Muscle of leg (tissue), 11 donors: Measurements from ENCODE around the gene JOSD2. TPM values are rescaled to one million over a fixed set of nuclear protein-coding genes. Genes with fewer than 3 reads are reported as not detected.
A peak's percentile ranks its signal among the peaks of the same experiment; 100 is the strongest.

Experiments
- DNase-seq: peaks from one replicate; pipeline ENCODE4 v3.0.0; 2013
- H3K27ac ChIP-seq: one replicate; pipeline ENCODE4 v1.5.1; 2013; ENCODE audit warnings: mild to moderate bottlenecking, low read length, control low read depth
- H3K27me3 ChIP-seq: one replicate; pipeline ENCODE4 v1.6.1; 2013; ENCODE audit warnings: low read length; ENCODE audit not compliant: control insufficient read depth, insufficient read depth
- H3K36me3 ChIP-seq: one replicate; pipeline ENCODE4 v1.6.1; 2013; ENCODE audit warnings: low read length; ENCODE audit not compliant: control insufficient read depth, insufficient read depth
- H3K4me1 ChIP-seq: one replicate; pipeline ENCODE4 v1.6.1; 2013; ENCODE audit warnings: low read length; ENCODE audit not compliant: control insufficient read depth, insufficient read depth
- H3K4me3 ChIP-seq: one replicate; pipeline ENCODE4 v1.5.1; 2013; ENCODE audit warnings: low read length, control low read depth
- H3K9me3 ChIP-seq: replicated peaks from 2 replicates; pipeline ENCODE4 v1.6.1; 2013; ENCODE audit warnings: low read depth, low read length; ENCODE audit not compliant: control insufficient read depth
- WGBS: methylation state at CpG from one replicate; pipeline ENCODE4 v1.1.5; 2013; ENCODE audit warnings: missing lambda C conversion rate; ENCODE audit not compliant: insufficient coverage; 5-methylcytosine and 5-hydroxymethylcytosine counted together
- polyA plus RNA-seq, 8 donors: library from polyadenylated mRNA; unstranded; fragments of 120-200 nt; gene quantifications; one replicate each; pipeline versions ENCODE4 v1.2.1 to v1.2.3, GENCODE V29; 2013; ENCODE audit warnings: inconsistent platforms in 1 of 8, low replicate concordance in 1 of 8; ENCODE audit not compliant: insufficient read length in 8 of 8, insufficient read depth in 1 of 8
- total RNA-seq: library from RNA; stranded (reverse); fragments of 120-200 nt; gene quantifications from one replicate; pipeline ENCODE4 v1.2.4, GENCODE V29; 2013

JOSD2 gene
- total and polyA plus RNA-seq, 9 donors, result 16.2 to 31.6 (median 25.9) TPM

DNA sequence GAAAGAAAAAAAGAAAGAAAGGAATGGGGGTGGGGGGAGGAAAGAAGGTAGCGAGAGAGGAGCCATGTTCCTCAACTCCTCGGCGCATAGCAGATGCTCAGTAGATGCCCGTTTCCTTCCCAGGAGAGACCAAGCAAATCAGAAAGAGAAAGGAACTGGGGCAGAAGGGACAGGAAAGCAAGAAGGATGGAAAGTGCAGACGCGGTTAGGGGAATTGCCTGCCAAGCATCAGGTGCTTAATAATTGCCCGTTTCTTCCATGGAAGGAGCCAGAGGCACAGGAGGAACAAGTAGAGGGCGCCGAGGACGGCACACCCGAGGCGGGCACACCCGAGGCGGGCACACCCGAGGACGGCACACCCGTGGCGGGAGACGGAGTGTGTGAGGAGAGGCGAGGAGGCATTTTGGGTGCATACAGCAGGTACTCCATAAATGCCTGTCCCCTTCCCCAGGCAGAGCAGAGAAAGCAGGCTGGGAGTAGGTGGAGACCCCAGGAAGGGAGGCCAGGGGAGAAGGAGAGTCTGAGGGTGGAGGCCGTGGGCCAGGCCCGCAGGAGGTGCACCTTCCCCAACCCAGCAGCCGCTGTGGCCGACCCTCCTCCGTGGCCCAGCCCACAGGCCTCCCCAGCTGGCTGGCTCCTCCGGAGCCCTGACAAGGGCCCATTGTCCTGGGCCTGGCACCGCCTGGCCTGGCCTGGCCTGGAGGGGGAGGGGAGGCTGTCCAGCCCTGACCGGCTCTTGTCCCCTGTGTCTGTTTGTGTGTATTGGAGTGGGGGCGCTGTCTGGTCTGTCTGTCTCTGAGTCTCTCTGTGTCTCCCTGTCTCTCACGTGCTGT, 14.6 kb downstream of the JOSD2 start:
- H3K27ac ChIP-seq, result peak overlapping the region; percentile 90
- 49% methylated on average over 13 of the region's 30 CpGs for WGBS
- peak overlapping the region; percentile 57 for H3K4me3 ChIP-seq
- no peaks in the 10 kb centered on the region for H3K36me3 ChIP-seq
- peaks cover 12% of the 10 kb centered on the region for H3K27me3 ChIP-seq
- H3K4me1 ChIP-seq, result peaks cover 28% of the 10 kb centered on the region
- peak; percentile 79 for DNase-seq
- H3K9me3 ChIP-seq, result no peaks in the 10 kb centered on the region

DNA sequence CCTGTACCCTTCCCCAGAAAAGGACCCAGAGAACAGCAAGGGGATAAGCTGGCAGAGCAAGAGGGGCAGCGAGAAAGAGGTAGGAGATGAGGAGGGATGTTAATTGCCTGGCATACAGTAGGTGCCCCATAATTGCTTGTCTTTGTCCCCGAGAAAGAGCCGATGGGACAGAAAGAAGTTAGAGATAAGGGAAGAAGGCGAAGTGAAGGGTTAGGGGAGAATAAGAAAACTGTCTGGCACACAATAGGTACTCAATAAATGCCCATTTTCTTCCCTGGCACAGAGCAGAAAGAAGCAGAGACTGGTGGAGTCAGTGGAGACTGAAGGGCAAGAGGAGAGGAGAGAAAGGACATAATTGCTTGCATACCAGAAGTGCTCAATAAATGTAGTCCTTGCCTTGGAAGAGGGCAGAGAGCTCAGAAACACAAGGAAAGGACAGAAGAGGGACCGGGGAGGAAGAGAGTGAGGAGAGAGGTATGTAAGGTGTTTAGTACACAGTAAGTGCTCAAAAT, 15.9 kb downstream of the JOSD2 start:
- Histone ChIP-seq H3K27ac (no peak overlapping the region), H3K36me3 (no peaks in the 10 kb centered on the region), H3K27me3 (peaks cover 11% of the 10 kb centered on the region), H3K9me3 (no peaks in the 10 kb centered on the region), H3K4me1 (peaks cover 29% of the 10 kb centered on the region), H3K4me3 (no peak overlapping the region)
- no peak for DNase-seq
- 89% methylated on average over 2 of the region's 5 CpGs for WGBS

GRCh38 chr19:50494186-50495019, 16.6 kb downstream of the JOSD2 start:
- Histone ChIP-seq H3K9me3 (no peaks in the 10 kb centered on the region), H3K36me3 (no peaks in the 10 kb centered on the region), H3K27me3 (peaks cover 9% of the 10 kb centered on the region), H3K4me1 (peaks cover 35% of the 10 kb centered on the region), H3K27ac (peak overlapping the region; percentile 35), H3K4me3 (no peak overlapping the region)
- 100% methylated on average over 1 of the region's 7 CpGs for WGBS
- no peak for DNase-seq

- Histone ChIP-seq H3K27me3 (peaks cover 6% of the 10 kb centered on the region), H3K36me3 (no peaks in the 10 kb centered on the region), H3K27ac (no peak overlapping the region), H3K4me1 (peaks cover 46% of the 10 kb centered on the region), H3K9me3 (no peaks in the 10 kb centered on the region), H3K4me3 (no peak overlapping the region)
- DNase-seq, result no peak
- 40% methylated on average over 5 of the region's 8 CpGs for WGBS
Observed at GRCh38 chr19:50493171-50493570, 17.8 kb downstream of the JOSD2 start.

- no peaks in the 10 kb centered on the region for H3K9me3 ChIP-seq
- peak overlapping the region; percentile 83 for H3K27ac ChIP-seq
- no peak overlapping the region for H3K4me3 ChIP-seq
- H3K36me3 ChIP-seq, result peaks cover 1% of the 10 kb centered on the region
- 8% methylated on average over 9 of the region's 12 CpGs for WGBS
- peaks cover 6% of the 10 kb centered on the region for H3K27me3 ChIP-seq
- H3K4me1 ChIP-seq, result peaks cover 48% of the 10 kb centered on the region
- peak; percentile 64 for DNase-seq
Observed at GRCh38 chr19:50492303-50493052, 18.5 kb downstream of the JOSD2 start.

DNA sequence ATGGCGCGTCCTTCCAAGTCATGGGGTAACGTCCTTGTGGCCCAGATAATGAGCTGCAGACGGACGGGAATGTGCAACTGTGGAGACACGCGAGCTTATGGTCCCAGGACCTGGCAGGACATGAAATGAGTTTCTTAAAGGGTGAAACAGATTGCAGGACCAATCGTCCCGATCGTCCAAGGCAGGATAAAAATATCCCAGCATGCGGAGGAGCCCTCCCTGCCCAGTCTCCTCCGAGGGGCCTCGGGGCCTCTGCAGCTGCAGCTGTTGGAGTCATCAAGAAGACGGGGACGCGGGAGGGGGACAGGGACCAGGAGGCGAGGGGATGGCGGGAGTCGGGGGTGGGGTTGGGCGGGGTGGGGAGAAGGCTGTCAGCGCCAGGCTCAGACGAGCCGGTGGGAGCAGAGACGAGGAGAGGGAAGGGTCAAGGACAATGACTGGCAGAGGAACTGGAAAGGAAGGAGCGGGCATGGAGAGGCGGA, 20.0 kb downstream of the JOSD2 start:
- Histone ChIP-seq H3K36me3 (peaks cover 14% of the 10 kb centered on the region), H3K27me3 (peaks cover 8% of the 10 kb centered on the region), H3K9me3 (peaks cover 7% of the 10 kb centered on the region), H3K4me3 (peak overlapping the region; percentile 20), H3K27ac (peak overlapping the region; percentile 83), H3K4me1 (peaks cover 47% of the 10 kb centered on the region)
- WGBS, result 6% methylated on average over 26 of the region's 26 CpGs
- DNase-seq, result peak; percentile 94

- Histone ChIP-seq H3K36me3 (peaks cover 14% of the 10 kb centered on the region), H3K9me3 (peaks cover 7% of the 10 kb centered on the region), H3K27ac (peak overlapping the region; percentile 82), H3K4me3 (no peak overlapping the region), H3K27me3 (peaks cover 8% of the 10 kb centered on the region), H3K4me1 (peaks cover 47% of the 10 kb centered on the region)
- DNase-seq, result no peak
- 90% methylated on average over 9 of the region's 18 CpGs for WGBS
Observed at GRCh38 chr19:50490411-50490811, 20.6 kb downstream of the JOSD2 start.

GRCh38 chr19:50489461-50490011, 21.5 kb downstream of the JOSD2 start:
- WGBS, result 20% methylated on average over 21 of the region's 24 CpGs
- H3K27ac ChIP-seq, result peak overlapping the region; percentile 76

GRCh38 chr19:50488389-50489194, 22.4 kb downstream of the JOSD2 start:
- Histone ChIP-seq H3K27me3 (peaks cover 8% of the 10 kb centered on the region), H3K27ac (peak overlapping the region; percentile 76), H3K4me1 (peaks cover 48% of the 10 kb centered on the region), H3K36me3 (peaks cover 17% of the 10 kb centered on the region), H3K9me3 (peaks cover 7% of the 10 kb centered on the region), H3K4me3 (peak overlapping the region; percentile 27)
- WGBS, result 11% methylated on average over 13 of the region's 13 CpGs
- DNase-seq, result peak; percentile 64

More at GRCh38 chr19:50489461-50490011, 21.5 kb downstream of the JOSD2 start:
- peaks cover 8% of the 10 kb centered on the region for H3K27me3 ChIP-seq
- peak overlapping the region; percentile 27 for H3K4me3 ChIP-seq
- peaks cover 47% of the 10 kb centered on the region for H3K4me1 ChIP-seq
- DNase-seq, result peak; percentile 83
- H3K9me3 ChIP-seq, result peaks cover 7% of the 10 kb centered on the region
- peaks cover 14% of the 10 kb centered on the region for H3K36me3 ChIP-seq
